Germinal center (tissue), 1 donor: Measurements from ENCODE around the gene TSPAN3.

ENCODE experiments used
- DNase-seq: peaks from one replicate; pipeline ENCODE4 v3.0.0; 2012; ENCODE audit warnings: mixed read lengths, low spot score

Gene TSPAN3

DNA sequence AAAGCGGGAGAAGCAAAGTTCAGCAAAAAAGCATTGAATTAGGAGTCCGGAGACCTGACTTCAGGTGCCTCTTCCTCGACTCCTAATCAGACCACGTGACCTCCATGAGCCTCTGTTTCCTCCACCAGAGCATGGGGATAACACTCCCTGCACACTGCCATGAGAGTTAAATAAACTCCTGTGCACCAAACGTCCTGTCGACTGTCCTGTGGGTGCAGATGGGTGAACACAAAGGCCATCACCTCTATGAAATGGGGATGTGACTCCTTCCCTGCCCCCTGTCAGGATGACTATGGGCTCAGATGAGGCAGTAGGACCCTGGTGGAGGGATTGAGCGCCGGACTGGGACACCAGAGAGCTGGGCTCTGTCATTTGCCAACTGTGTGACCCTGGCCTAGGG is 13.5 kb upstream of the TSPAN3 start:
- no peak for DNase-seq

DNA sequence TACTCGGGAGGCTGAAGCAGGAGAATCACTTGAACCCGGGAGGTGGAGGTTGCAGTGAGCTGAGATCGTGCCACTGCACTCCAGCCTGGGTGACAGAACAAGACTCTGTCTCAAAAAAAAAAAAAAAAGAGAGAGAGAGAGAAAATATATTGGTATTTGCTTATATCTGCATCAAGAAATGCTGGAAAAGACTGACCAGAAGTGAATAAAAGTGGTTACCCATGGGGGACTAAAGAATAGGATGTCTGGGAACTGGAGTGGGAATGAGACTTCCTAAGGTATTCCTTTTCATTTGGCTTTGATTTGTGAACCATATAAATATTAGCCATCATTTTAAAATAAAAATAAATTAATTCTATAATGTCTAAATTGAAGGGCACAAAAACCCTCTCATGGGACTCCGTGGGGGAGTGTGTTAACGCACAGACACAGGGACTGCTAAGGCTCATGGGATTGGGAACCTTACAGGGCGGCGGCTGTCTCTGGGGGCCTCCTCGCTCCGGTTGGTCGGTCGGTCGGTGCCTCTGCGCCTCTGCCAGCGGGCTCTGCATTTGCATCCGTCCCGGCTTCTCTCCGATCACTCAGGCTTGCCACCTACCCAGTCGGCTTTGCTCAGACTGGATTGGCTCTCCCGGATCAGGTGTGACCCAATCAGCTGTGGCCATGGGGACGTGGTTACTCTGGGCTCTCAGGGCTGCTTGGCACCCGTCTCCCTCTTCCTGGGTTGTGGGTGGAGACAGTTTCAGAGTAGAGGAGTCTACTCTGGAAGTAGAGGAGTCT is 12.7 kb upstream of the TSPAN3 start:
- peak; percentile 97 for DNase-seq

DNA sequence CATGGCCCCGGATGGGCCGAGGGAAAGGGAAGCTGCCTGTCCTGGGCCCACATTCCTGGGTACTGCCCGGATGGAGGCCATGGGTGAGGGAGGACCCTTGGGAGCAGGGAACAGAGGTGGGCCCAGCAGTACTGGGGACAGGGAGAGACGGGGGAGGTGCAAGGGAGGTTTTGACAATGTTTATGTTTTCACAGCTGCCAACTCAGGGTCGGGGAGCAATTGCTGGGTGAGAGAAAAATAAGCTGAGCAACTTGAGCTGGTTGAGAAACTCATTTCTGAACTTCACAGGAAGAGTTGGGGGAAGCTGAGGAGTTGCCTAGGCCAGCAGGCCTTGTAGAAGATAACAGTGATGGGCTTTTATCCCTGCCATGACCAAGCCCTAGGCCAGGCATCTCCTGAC is 11.1 kb upstream of the TSPAN3 start:
- no peak for DNase-seq

DNA sequence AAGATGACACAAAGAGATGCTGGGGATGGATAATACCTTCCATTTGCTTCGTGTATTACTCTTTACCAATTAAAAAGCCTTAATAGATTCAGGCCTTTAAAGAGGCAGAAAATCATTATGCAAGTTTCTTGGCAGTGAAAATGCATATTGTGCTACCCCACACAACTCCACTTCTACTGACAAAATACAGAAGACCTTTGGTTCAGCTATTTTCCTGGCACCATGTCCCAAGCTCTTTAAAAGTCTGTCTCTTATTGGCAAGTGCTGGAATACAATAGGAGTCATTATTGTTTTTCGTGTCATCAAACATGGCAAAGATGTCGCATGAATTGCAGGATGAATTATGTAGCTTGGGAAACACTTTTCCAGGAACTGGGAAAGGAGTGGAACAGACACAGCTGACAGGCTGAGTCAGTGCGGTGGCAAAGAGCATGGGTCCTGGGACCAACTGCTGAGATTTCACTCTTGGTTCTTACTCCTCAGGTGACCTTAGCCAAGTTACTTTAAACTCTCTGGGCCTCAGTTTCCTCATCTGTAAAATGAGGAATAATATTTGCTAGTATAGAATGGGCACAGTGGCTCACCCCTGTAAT is 5.5 kb upstream of the TSPAN3 start:
- DNase-seq = no peak

DNA sequence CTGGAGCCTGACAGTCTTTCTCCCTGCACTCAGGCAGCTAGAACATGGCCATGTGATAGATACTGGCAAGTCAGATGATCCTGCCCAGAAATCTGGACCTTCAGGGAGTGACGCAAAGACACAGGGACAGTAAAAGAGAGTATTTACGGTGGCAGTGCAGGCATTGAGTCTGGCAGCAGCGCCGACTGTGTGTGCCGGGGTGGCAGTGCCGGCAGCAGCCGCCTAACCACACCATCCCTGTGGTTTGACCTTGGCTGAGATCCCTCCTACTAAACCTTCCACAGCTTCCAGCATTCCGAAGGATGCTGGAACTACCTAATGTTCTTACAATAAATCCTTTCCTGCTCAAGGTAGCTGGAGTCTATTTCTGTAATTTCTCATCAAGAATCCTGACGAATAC is 4.6 kb upstream of the TSPAN3 start:
- no peak for DNase-seq

DNA sequence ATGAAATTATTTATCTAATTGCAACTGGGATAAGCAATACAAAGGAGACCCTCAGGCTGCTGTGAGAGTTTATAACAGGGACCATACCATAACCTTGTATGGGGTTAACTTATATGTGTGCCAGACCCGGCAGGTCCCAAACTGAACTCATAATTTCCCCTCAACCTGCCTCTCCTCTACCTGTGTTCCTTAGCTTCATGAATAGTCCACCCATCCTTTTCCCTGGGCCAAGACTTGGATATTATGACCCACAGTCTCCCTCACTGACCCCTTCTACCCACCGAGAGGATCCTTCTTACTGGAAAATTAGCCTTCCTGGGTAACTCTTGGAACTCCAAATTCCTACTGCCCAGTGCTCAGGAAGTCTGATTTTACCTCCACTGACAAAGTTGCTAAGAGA is 3.4 kb upstream of the TSPAN3 start:
- no peak for DNase-seq

DNA sequence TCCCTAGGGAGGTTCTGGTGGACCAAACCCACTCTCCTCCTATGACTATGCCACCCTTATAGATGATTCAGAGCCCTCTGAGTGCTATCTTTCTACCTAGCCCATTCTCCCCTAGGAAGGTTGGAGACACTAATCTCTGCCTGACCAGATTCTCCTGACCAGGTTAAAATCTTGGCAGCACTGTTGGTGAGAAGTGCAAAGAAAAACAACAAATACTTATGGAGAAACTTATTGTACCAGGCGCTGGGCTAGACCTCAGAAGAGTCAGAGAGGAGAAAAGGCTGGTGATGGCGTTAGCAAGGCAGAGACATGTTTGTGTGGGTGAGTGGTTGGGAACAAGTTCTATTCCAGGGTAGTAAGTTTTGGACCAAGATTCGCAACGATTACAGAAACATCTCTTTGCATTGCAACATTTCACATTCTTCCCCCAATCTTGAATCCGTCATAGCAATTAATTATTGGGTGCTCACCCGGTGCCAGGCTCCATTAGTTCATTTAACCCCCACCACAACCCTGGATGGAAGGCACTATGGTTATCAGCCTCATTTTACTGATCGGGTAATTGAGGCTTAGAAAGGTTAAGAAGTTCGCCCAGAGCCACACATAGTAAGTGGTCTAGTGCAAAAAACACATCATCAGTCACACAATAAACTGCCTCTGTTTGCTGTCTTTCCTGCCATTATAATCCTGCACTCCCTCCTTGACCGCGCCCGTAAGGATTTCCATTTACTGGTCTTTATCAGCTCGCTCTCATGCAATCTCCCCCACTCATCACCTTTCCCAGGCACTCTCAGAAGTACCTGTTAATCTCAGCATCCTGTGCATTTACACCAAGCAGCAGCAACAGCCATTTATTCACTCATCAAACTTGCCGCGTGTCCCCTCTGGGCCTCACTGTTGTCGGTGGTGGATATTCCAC is 655 bp upstream of the TSPAN3 start:
- no peak for DNase-seq

DNA sequence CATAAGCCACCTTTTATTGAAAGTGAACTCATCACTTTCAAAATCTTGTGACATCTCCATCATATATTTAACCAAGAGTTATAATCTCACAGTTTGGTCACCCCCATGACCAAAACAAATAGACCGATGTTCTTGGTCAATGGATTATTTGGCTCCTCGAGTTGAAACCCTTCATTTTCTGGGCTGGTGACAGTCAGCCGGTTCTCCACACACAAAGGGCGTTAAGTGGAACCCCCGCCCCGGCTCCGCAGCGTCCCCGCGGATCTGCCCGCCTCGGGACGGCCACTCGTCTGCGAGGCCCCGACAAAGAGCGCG is 772 bp downstream of the TSPAN3 start:
- no peak for DNase-seq

DNA sequence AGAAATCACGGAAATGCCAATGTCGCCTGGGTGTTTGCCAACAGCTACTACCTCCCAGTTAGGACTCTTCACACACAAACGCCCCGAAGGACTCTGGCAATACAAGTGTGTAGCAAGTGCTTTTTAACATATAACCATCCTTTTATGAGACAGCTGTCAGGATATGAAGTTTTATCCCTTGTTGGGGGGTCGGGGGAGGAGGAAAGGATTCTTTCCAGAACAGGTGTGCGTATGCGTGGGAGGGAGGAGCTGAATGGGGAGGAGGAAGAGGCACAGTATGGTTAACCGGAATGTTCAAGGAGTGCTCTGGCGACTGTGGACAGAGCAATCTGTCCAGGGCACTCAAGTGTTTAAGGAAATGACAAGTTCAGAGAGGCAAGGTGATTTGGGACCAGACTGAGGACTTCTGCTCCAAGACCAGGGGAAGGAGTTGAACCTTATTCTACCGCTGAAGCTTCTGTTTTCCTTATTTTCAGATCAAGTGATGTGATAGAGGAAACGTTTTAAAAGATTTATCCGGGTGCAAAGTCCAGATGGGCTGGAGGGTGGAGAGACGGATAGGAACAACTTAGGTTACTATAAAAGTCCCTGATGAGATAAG is 1.3 kb downstream of the TSPAN3 start:
- no peak for DNase-seq

DNA sequence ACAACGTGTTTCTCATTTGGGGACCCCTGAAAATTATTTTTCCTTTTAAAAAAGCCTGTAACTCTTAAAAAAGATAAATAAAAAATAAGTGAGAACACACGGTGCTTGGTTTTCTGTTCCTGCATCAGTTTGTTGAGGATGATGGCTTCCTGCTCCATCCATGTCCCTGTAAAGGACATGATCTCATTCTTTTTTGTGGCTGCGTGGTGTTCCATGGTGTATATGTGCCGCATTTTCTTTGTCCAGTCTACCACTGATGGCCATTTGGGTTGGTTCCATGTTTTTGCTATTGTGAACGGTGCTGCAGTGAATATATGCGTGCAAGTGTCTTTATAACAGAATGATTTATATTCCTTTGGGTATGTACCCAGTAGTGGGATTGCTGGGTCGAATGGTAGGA is 2.3 kb downstream of the TSPAN3 start:
- DNase-seq = no peak

DNA sequence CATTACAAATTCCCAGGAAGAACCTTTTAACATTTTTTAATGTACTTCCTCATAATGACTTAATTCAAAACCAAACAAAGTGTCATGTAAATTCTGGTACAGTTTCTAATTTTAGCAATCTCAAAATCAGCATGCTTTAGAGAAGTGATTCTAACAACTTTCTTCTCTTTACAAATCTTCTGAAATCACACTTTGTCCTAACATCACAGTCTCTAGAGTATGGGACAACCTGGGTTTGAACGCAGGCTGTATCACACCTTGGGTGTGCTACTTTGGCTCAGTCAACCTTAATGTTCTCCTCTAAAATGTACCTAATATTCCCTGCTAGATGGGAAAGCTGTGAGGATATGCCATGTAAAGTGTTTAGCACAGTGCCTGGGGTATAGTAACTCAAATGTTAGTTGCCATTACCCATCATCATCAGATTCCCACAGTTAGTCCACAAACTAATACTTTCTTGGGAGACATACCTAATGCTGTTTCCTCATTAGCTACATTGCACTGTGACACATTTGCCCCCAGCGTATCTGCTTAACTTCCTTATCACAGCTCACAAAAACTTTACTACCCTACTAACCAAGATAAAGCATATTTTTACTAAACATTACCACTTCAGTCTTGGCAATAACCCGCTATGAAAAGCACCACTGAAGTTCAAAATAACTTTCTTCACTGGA is 3.1 kb downstream of the TSPAN3 start:
- no peak for DNase-seq

DNA sequence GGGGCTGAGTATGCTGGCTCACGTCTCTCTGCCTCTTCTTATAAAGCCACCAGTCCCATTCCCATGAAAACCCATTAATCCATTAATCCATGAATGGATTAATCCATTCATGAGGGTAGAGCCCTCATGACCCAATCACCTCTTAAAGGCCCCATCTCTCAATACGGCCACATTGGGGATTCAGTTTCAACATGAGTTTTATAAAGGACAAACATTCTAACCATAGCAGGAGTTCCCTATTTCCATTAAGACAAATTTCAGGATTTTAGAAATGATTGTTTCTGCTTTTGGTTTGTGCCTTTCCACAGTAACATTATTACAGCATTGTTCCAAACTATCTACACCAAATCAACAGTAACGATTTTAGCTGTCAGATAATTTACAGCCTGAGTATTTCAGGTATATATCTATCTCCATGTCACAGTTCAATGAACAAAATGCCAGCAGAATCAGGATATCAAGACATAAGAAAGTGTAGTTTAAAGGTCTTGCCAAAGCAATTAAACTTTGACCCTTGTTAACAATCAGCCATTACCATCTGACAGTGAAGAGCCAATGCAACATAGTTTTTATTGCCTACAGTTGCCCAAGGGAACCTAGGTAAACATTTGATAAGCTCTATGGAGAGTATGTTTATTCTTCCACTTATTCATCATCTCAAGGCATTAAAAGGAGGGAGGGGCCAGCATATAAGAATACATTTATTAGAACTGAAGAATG is 3.8 kb downstream of the TSPAN3 start:
- no peak for DNase-seq

DNA sequence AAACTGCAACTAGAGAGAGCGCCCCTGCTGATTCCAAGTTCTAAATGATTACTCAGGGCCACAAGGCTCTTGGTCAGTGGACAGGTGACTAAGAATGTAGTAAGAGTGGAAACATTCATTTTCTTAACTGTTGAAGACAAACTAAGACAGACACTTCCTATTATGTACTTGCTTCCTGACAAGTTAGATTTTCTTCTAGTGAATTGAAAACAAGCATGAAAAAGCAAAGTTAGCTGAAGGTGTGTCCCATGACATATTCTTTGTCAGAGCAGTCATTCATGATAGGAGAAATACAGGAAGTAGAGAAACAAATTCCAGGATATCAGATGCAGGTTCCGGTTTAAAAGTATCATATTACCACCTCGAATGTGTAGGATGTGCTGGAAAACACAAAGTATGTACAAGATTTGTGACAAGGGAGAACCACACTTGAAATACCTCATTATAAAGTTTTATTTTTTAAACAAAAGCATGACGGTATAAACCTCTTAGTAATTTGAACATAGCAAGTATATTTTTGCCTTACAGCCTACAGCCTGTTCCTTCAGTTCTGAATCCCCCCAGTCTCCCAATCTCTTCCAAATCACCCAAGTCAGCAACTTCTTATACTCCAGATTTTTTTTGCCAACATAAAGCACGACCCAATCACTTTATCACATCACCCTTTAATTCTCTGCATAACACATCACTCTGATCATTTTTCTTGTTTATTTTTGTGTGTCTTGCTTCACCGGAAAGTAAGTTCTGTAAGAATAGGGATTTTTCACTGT is 6.2 kb downstream of the TSPAN3 start:
- no peak for DNase-seq

DNA sequence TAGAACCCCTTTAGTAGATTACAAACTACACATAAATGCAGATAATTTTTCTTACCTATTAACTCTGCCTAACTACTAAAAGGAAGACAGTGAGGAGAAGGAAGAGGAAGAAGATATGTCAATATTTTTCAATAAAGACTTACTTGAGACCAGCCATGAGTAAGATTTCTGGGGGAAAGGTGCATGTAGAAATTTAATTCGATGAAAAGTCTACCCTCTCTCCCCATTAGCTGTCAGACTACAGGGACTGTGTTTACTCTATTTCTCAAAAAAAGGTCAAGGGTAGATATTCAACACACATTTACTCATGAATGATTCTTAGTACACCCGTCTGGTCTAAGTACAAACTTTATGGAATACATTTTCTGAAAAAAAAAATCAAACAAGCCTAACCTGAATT is 6.8 kb downstream of the TSPAN3 start:
- DNase-seq = no peak

DNA sequence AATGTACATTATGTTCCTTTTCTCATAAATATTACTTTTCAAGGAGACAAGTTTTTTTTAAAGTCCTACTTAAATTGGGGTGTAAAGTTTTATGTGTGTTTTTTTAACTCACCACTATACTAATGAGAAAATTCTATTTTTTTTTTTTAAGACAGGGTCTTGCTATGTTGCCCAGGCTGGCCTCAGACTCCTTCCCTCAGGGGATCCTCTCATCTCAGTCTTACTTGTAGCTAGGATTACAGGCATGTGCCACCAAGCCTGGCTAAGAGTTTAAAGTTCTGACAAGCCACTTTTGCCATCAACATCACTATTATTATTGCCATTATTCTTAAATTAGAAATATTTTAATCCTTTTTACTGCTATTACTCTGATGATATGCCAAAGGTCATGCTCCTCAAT is 7.7 kb downstream of the TSPAN3 start:
- DNase-seq = no peak

DNA sequence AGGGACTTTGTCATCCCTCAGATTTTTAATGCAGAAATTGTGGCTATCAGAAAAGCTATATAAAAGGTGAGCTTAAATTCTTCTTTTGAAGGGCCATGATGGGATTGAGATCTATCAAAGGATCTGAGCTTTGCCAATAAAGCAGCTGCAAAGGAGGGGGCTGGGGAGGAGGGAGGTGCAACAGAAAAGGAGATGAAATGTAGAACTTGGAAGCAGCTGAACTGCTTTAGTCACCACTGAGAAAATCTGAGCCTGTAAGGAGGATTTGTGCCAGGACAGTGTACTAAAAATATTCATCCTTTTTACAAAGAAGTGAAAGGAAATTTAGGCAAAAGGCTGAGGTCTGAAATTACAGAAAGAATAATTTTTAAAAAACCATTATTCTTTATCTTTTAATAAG is 10.4 kb downstream of the TSPAN3 start:
- DNase-seq = no peak

DNA sequence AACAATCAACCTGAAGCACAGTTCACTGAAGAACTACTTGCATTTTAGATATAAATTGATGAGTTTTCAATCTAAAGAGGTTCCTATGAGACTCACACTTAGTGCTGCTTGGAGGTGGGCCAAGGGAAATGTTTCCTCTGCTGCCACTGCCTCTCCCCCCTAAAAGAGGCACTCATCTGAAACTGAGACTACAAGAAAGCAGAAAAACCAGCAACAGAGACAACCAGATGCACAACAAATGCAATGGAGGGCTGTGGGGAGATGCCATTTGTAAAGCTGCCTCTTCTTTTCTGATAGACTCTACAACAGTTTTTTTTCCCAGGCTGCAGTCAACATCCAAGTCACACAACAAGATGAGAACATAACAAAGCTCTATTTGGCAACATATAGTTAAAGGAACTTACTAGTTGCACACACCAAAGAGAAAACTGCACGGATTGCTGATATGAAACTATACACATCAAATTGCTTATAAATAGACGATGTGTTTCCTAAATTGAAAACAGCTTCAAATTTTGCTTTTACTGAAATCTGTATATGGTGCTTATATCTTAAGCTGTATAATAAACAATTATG is 11.0 kb downstream of the TSPAN3 start:
- no peak for DNase-seq

DNA sequence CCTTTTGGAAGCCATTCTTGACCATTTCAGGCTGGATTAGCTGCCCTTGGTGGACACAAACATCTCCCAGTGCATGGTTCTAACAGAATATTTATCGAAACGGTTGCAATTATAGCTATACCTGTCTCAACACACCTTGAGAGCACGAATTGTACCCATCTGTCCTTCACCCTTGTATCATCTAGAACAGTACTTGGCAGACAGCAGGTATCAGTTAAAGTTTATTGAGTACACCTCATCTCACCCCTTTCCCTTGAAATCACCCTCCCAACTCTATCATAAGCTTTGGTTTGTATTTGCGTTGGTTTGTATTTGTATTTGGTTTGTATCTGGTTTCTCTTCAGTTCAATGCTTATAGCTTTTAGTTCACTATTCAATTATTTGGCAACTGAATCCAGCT is 12.4 kb downstream of the TSPAN3 start:
- DNase-seq = no peak

DNA sequence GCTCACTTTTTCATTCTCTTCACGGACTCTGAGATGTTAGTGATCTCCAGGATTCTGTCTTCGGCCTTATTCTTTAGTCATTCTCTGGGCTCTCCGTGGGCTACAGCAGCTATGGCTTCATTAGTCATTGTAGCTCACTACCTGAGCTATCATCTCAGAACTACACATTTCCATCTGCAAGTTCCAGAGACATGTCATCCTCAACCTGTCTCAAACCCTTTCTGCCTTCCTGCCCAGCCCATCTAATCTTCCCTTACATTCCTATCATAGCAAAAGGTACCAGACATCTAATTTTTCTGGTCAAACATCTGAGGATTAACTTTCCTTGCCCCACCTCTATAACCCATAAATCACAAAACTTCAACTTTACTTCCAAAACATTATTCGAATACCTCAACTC is 13.2 kb downstream of the TSPAN3 start:
- no peak for DNase-seq

DNA sequence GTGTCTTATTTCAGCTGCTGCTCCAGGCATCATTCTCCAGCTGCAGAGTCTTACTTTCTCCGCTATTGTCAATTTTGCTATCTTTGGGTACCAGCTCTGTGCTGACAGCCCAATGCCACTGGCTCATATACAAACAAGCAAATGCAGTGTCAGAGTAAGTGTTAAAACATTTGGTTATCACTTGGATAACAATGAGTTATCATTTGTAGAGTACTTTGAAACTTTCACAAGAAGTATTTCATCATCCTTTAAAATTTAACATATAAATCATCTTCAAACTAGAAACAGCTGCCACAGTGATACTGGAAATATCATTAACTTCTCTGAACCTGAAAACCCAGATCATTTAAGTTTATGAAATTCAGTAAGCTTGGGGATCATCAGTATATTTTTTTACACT is 13.8 kb downstream of the TSPAN3 start:
- DNase-seq = no peak
